Posterior cingulate gyrus (tissue), 11 donors: ENCODE data around the gene IRF9.

Source experiments
- DNase-seq, 10 donors: peaks; one replicate each; pipeline versions ENCODE4 v3.0.0 to v3.0.0-alpha.2; 2020 to 2021; ENCODE audit warnings: mixed read lengths in 3 of 10
- intact Hi-C: fragments of 100-400 bp; cut with DNase I; formaldehyde crosslinking; loops from one replicate; pipeline ENCODE4 v1.15.1; 2023

The IRF9 gene

GRCh38 chr14:24160850-24161804 lies at the start of gene IRF9:
IRF9 (plus strand) TSS chr14:24161265; CDS start chr14:24162145, 880 bp downstream.
- intact Hi-C loops = loop anchor here (1.0 to 2.0 kb wide), 3 partner anchors 14 to 47 kb away; partner anchors contain the start of genes DCAF11, IPO4, NRL and PSME2
- peak; percentile 92 to 99 (median 97) for DNase-seq

- DNase-seq = peak in 1 of 10 donors; percentile 55
- intact Hi-C loops = no loop called here
These were observed 47.7 kb upstream of the IRF9 start for GRCh38 chr14:24113379-24113800.

- intact Hi-C loops = loop anchor here (1.0 to 2.0 kb wide), 3 partner anchors 27 to 47 kb away; partner anchors contain the start of genes EMC9, IRF9 and RNF31
- peak; percentile 63 to 96 (median 79) for DNase-seq
These were observed 47.1 kb upstream of the IRF9 start for GRCh38 chr14:24113801-24114531.

GRCh38 chr14:24114532-24115421 lies 46.3 kb upstream of the IRF9 start, which contains the start of the genes DCAF11 and NRL:
DCAF11 (plus strand) TSS chr14:24114777; CDS start chr14:24115595, 818 bp downstream.
NRL (minus strand) TSS chr14:24114949; CDS start chr14:24082848, 32,101 bp downstream.
- DNase-seq = peak; percentile 96 to 100 (median 97)
- intact Hi-C loops = loop anchor here (1.0 to 2.0 kb wide), 3 partner anchors 26 to 47 kb away; partner anchors contain the start of genes EMC9, IRF9 and RNF31

- intact Hi-C loops = loop anchor here (2.0 kb wide), 1 partner anchor 25 kb away; the partner anchor contains the start of gene EMC9
- DNase-seq = peak in 2 of 10 donors; percentile 64 to 76
These were observed 45.5 kb upstream of the IRF9 start for GRCh38 chr14:24115422-24116127.

GRCh38 chr14:24116128-24116814 lies 44.8 kb upstream of the IRF9 start:
- intact Hi-C loops = no loop called here
- peak in 1 of 10 donors; percentile 7 for DNase-seq

- DNase-seq = peak in 2 of 10 donors; percentile 52 to 62
- intact Hi-C loops = no loop called here
These were observed 43.9 kb upstream of the IRF9 start for GRCh38 chr14:24117179-24117578.

- peak in 3 of 10 donors; percentile 25 to 57 (median 33) for DNase-seq
- intact Hi-C loops = no loop called here
These were observed 41.4 kb upstream of the IRF9 start for GRCh38 chr14:24119691-24120090.

- intact Hi-C loops = no loop called here
- peak in 2 of 10 donors; percentile 8 to 57 for DNase-seq
These were observed 39.9 kb upstream of the IRF9 start for GRCh38 chr14:24121210-24121609.

- intact Hi-C loops = no loop called here
- no peak for DNase-seq
These were observed 38.6 kb upstream of the IRF9 start for GRCh38 chr14:24122416-24122815.

GRCh38 chr14:24122898-24123297 lies 38.2 kb upstream of the IRF9 start:
- intact Hi-C loops = no loop called here
- peak in 1 of 10 donors; percentile 14 for DNase-seq

GRCh38 chr14:24123424-24124417 lies 37.3 kb upstream of the IRF9 start:
- peak in 1 of 10 donors; percentile 18 for DNase-seq
- intact Hi-C loops = no loop called here

GRCh38 chr14:24126939-24127338 lies 34.1 kb upstream of the IRF9 start:
- intact Hi-C loops = no loop called here
- DNase-seq = no peak

- no peak for DNase-seq
- intact Hi-C loops = no loop called here
These were observed 33.4 kb upstream of the IRF9 start for GRCh38 chr14:24127673-24128072.

- intact Hi-C loops = no loop called here
- DNase-seq = peak in 1 of 10 donors; percentile 14
These were observed 31.6 kb upstream of the IRF9 start for GRCh38 chr14:24129410-24129998.

- intact Hi-C loops = no loop called here
These were observed 30.7 kb upstream of the IRF9 start, which contains the start of gene FITM1 for GRCh38 chr14:24130380-24130716. FITM1 (plus strand) TSS chr14:24130659; CDS start chr14:24131564, 905 bp downstream.

More at GRCh38 chr14:24130380-24130716, 30.7 kb upstream of the IRF9 start, which contains the start of gene FITM1:
- DNase-seq = peak in 1 of 10 donors; percentile 38
